ENCODE results near the gene LCOR.

LCOR gene

DNA sequence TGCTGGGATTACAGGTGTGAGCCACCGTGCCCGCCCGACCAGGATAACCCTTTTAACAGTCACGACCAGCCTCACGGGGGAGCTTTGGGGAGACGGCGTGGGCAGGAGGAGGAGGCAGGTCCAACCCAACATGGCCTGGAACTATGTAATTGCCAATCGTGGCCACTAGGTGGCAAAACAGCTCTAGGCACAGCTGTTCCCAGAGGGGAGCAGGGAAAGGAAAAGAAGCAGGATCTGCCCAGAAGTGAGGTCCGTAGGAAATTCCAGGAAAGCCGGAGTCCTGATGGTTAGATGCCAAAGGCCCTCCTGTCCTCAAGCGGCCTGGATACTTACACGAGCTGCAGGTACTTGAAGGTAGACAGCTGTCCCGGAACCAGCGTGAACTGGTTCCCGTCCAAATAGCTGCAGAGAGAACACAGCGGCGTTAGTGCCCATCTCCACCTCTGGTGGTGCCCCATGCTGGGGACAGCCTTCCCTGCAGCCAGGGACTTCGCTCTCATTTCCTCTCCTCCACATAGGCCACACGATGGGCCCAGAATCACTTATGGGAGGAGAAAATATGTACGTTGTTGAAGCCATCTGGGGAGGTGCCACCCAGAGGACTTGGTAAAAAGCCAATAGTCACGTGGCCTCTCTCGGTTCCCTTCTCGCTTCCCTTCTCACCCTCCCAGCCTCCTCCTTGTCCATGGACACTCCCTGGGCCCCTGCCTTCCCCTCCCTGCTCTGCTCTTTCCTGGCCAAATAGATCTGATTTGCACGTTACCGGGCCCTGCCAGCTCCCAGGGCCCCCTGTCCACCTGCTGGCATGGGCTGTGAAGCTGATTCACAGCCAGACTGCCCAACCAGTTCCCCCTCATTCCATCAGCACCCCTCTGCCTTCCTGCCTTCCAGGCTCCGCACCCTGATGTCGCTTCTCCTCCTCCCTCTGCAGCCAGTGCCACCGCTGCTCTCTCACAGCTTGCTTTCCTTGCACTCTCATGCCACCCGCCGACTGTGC lies 205.6 kb downstream of the LCOR start:
- DNase-seq: peak; percentile 87

DNA sequence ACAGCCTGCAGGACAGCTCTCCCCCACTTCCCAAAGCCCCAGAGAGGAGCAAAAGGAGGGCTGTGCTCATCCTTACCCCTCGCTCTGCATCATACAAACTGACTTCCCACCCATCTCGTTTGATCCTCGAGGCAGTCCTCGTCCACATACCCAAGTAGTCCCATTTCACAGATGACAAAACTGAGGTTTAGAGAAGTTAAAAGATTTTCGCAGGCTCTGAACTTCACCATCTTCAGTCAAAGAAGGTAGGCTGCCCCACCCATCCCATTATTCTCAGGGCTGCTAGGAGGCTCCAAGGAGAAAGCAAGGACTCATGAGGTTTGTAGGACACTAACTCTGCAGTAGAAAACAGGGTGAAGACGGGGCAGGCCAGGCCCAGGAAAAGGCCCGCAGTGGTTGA lies 206.6 kb downstream of the LCOR start:
- DNase-seq: no peak

DNA sequence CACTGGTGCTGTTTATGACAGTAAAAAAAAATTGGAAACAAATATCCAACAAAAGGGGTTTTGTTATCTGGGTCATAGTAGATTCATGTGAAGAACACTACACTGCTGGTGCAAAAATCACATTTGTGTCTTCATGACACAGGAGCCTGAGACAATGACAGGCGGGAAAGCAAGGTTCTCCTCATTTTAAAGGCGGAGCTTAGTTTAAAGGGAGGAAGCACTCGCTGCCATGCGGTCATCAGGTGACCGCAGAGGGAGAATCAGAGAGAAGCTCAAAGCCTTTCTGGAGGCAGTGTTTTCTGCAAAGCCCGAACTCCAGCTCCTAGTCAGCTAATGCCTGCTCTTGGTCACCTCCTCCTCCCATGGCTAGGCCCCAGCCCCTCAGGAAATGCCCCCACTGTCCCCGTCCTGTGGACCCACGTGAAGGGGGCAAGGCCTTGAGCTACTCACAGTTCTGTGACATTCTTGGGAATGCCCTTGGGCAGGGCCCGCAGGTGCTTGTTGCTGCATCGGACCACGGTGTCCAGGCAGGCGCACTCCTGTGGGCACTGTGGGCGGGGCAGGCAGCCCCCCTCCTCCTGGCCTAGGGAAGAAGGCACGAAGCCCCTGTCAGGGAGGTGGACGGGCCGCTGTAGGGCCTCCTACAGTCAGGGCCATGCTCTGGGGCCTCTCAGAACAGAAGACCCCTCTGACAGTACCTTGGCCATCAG lies 207.6 kb downstream of the LCOR start:
- DNase-seq: peak; percentile 8

DNA sequence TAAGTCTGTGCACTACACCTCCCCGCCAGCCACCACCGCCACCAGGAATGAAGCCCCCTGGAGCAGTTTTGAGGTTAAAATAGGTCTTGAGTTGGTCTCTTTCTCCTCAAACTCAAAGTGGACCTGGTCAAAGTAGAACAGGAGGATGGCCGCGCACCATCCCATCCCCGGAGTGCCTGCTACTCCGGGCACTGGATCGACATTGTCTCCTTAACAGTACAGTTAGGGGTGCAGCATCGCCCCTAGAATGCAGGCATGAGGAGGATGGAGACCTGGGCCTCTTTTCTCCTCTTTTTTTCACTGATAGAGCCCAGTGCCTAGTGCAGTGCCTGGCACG lies 208.1 kb downstream of the LCOR start:
- no peak for DNase-seq

DNA sequence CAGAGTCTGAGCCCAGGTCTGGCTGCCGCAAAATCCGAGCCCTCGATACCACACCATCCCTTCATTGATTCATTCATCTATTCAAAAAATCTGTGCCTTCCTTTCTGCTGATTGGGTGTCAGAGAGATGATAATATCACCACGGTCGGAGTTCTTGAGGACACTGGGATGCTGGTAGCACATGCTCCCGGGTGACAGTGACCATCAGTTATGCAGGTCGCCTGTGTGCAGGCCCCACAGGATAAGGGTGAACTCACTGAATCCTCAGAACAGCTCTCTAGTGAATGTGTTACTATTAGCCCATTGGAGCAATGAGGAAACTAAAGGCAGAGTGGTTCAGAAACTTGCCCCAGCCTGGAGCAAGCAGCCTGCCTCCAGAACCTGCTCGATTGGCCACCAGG lies 208.6 kb downstream of the LCOR start:
- DNase-seq: no peak

DNA sequence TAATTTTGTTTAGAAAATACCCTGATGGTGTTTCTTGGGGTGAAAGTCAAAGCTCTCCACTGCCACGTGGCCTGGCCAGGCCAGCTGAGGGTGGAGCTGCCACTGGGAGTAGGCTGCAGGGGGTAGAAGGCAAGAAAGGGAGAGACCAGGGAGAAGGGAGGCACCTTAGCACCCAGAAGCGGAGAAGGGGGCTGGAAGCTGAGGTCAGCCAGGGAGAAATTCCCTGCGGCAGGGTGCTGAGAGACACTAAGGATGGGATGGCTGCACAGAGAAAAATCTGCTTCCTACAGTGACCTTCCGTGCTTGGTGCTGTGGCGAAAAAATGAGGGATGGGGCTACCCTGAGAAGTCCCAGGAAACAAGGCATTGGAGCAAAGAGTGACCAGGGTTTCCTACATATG lies 210.0 kb downstream of the LCOR start:
- DNase-seq: no peak

DNA sequence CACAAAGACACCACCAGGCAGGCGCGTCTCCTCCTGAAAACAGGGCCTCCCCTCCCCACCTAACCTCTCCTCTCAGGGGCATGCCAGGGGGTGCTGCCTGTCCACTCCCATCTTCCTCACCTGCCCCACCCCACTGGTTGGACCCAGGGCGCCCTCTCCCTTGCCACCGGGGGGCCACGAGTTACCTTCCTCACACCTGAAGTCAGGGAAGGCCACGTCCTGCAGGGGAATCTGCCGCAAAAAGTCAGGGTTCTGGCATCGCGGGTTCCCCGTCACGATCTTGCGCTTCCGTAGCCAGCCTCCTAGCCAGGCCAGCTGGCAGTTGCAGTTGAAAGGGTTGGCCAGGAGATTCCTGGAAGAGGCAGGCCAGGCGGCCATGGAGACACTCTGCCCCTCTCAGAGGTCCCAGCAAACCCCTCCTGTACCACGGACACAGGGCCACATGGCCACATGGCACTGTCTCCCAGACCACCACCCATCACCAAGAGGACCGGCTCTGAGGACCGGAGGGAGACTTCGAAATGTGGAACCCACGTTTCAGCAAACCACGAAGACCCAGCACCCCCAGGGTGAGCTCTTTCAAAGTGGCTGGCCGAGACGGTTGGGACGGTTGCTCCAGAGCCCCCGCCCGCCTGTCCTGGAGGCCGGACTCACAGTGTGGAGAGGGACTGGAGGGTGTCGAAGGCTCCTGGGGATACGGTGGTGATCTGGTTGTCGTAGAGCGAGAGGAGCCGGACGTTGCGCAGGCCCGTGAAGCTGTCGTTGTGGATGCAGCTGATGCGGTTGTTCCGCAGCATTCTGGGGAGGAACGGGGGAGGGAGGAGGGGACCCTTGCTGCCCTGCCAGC lies 210.8 kb downstream of the LCOR start:
- DNase-seq: no peak

DNA sequence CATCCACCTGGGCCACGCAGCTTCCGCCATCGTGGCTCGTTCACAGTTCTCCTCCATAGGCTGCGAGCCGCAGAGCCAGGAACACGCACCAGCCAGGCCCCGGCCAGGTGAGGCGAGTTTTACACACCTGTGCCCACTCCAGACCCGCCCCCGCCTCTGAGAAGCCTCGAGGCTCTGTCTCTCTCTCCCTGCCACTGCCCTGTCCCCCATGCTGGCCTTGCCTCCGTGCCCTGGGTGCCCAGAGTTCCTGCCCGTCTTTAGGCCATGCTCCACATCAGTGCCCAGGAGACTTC lies 211.4 kb downstream of the LCOR start:
- DNase-seq: no peak
